Amniotic stem cell (primary cell): ENCODE data around the gene RAB3C.
"Not testable (repeated sequence)": the region's sequence is repeated elsewhere in the genome, so short reads cannot be mapped to it uniquely, and the experiment has no call there.

Experiments used
- DNase-seq: peaks from one replicate; lab custom pipeline; 2025; lab: John Stamatoyannopoulos, UW

Gene RAB3C, protein sequence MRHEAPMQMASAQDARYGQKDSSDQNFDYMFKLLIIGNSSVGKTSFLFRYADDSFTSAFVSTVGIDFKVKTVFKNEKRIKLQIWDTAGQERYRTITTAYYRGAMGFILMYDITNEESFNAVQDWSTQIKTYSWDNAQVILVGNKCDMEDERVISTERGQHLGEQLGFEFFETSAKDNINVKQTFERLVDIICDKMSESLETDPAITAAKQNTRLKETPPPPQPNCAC

DNA sequence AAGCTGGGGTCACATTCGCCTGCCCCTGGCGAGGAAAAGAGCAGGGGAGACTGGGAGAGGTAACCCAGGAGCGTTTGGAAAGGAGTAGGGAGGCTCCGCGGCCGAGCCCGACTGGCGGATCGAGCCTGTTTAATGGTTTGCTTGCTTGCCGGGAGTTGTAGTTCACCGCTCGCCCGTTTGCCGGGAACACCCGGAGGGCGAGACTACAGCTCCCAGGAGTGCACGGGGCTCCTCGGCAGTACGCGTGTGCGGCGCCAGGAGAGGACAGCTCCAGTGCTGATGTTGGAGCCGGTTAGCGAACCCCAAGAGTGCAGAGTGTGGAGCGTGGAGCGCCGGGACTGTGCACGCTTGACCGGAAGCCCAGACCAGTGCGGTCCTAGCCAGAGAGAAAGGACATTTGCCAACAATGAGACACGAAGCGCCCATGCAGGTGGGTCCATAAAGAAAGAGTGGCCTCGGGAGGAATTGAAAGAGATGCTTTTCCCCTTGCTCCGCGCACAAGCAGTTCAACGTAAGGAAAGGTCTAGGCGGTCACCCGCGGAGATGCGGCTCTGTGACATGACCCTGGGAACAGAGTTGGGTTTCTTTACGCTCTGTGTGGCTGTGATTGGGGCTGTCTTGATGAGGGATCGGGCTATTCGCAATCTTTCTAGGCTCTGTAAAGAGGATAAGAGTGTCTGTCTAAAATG, at the start of gene RAB3C:
Gene RAB3C (plus strand): TSS at position 273 of the 689 bp plus-strand sequence. CDS start 134 bp downstream, at position 407.
- DNase-seq, result peak; percentile 88

GRCh38 chr5:58541935-58542334, 40.9 kb upstream of the RAB3C start:
- DNase-seq, result not testable (repeated sequence)

DNA sequence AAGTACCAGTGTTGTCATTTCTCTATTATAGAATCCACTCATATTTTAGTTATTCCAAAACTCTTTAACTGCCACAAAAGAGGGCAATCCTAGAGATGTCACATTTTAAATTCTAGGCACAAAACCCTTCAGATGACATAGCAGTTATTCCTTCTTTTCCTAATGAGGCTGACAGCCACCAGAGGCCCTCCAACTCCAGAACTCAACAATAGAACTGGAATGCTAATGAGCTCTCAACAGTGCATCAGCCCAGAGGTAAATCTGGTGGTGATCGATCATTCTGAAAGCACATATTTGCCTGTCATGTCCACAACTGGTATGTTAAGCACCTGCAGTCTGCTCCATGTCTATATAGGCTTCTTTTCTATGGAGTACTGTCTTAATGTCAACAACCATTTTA, 40.2 kb upstream of the RAB3C start:
- no peak for DNase-seq

GRCh38 chr5:58543723-58544122, 39.2 kb upstream of the RAB3C start:
- no peak for DNase-seq

DNA sequence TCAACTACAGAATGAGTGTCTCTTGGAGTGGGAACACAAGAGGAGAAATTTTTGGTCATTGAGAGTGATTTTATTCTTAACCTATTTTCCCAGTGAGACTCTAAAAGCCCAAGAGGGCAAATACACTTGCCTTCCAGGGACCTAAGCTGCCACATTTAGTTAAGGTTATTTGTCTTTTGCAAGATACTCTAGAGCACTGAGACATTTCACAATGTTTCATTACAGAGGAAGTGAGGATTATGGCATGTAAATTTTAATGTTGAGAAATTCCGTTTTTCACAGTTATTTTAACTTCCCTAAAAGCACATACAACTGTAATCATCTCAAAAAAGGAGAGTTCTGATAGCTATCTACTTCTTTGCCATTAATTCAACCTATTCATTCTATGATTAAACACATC, 38.7 kb upstream of the RAB3C start:
- no peak for DNase-seq

GRCh38 chr5:58544926-58545325, 37.9 kb upstream of the RAB3C start:
- DNase-seq, result no peak

DNA sequence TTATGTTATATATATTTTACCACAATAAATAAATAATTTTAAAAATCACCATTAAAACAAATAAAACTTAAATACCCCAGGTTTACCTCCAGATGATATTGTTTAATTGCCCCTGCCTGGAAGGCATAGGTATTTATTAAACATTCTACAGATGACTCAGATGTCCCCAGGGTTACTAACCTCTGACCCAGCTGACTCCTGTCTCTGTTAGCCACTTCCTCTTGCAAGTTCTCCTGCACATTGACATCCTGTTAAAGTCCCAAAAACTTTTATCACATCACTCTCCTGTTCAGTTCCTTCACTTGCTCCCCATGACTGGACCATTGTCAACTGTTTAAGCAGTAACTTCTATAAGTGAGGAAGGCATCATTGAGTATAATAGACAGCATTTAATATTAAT, 37.0 kb upstream of the RAB3C start:
- DNase-seq, result no peak

DNA sequence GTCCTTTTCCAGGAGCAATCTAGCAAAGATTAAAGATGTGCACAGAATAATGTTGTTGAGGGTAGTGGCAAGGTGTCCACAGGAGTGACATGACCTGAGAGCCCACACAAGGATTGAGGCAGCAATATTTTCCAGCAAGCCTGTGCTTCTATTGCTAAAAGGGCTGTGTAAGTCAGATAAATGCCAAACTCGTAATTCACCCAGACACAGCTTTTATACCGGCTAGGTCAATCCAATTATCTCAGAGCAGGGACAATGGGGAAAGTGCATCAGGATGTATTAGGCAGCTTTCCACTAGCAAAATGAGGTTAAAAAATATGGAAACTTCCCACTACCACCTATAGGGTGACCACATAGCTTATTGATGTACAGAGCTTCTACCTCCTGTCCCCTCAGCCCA, 34.8 kb upstream of the RAB3C start:
- no peak for DNase-seq

GRCh38 chr5:58551492-58551891, 31.4 kb upstream of the RAB3C start:
- no peak for DNase-seq

DNA sequence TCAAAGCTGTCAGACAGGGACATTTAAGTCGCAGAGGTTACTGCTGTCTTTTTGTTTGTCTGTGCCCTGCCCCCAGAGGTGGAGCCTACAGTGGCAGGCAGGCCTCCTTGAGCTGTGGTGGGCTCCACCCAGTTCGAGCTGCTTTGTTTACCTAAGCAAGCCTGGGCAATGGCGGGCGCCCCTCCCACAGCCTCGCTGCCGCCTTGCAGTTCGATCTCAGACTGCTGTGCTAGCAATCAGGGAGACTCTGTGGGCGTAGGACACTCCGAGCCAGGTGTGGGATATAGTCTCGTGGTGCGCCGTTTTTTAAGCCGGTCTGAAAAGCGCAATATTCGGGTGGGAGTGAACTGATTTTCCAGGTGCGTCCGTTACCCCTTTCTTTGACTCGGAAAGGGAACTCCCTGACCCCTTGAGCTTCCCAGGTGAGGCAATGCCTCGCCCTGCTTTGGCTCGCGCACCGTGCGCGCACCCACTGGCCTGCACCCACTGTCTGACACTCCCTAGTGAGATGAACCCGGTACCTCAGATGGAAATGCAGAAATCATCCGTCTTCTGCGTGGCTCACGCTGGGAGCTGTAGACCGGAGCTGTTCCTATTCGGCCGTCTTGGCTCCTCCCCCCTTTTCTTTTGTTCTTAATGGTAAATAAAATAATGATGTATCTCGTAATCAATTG, 25.1 kb upstream of the RAB3C start:
- not testable (repeated sequence) for DNase-seq

DNA sequence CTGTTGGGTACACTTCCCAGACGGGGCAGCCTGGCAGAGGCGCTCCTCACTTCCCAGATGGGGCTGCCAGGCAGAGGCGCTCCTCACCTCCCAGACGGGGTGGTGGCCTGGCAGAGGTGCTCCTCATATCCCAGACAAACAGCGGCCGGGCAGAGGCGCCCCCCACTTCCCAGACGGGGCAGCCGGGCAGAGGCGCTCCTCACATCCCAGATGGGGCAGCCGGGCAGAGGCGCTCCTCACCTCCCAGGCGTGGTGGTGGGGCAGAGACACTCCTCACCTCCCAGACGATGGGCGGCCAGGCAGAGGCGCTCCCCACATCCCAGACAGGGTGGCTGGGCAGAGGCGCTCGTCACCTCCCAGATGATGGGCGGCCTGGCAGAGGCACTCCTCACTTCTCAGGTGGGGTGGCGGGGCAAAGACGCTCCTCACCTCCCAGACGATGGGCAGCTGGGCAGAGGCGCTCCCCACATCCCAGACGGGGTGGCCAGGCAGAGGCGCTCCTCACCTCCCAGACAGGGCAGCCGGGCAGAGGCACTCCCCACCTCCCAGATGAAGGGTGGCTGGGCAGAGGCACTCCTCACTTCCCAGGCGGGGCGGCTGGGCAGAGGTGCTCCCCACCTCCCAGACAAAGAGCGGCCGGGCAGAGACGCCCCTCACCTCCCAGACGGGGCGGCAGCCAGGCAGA, 19.7 kb upstream of the RAB3C start:
- DNase-seq, result not testable (repeated sequence)

- DNase-seq, result not testable (repeated sequence)
Measured at GRCh38 chr5:58564043-58564832, 18.6 kb upstream of the RAB3C start.

GRCh38 chr5:58565033-58565432, 17.8 kb upstream of the RAB3C start:
- DNase-seq, result no peak

GRCh38 chr5:58571501-58571900, 11.4 kb upstream of the RAB3C start:
- DNase-seq, result no peak

- DNase-seq, result not testable (repeated sequence)
Measured at GRCh38 chr5:58572973-58573372, 9.9 kb upstream of the RAB3C start.

- no peak for DNase-seq
Measured at GRCh38 chr5:58579781-58580180, 3.1 kb upstream of the RAB3C start.

DNA sequence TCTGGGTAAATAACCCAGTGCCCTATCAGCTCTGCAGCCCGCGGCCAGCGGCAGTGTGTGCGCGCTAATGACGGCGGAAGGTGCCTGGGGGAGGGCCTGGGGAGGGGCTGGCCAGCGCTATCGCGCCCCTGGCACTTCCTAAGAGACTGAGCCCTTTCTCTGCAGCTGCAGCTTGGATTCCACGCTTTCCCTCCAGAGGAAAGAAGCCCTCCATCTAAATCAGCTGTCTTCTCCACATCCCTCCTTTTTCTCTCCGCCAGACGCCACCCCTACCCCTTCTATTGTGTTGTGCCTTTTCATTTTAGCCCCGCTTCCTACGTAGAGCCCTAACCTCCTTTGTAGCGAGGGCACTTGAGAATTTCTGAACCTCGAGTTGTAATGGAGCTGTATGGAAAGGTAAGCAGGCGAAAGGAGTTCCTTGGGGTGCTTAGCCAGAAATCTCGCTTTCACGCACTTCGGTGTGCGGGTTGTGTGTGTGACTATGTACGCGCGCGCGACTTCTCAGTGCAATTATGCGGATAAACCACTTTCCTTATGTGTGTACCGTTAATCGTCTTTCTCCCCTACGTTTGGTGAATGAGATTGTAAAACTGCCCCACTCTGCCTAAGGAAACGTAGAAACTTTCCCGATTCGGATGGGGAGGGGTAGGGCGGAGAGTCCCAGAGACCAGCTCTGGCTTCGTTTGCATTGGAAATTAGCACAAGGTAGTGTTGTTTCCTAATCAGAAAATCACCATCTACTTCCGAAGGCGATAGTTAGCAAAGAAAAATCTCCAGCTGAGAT, 664 bp upstream of the RAB3C start:
- no peak for DNase-seq

GRCh38 chr5:58595952-58596351, 13.1 kb downstream of the RAB3C start:
- no peak for DNase-seq

DNA sequence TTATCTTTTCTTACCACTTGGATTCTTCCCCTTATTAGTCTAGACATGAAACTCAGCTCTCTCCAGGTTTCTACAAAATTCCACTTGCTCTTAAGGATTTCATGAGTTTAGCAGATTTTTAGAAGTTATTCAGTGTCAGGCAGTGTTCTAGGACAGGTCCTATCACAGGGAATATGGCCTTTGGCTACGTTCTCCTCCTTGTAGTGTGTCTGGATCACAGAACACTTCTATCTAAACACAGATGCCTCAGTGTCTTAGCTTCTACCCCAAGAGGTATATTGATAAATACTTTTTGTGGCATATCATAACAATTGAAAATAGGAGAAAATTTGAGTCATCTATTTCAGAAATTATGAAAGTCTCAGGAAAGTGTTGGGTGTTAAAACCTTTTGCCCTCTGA, 15.6 kb downstream of the RAB3C start:
- DNase-seq, result no peak

GRCh38 chr5:58599217-58599616, 16.3 kb downstream of the RAB3C start:
- no peak for DNase-seq

DNA sequence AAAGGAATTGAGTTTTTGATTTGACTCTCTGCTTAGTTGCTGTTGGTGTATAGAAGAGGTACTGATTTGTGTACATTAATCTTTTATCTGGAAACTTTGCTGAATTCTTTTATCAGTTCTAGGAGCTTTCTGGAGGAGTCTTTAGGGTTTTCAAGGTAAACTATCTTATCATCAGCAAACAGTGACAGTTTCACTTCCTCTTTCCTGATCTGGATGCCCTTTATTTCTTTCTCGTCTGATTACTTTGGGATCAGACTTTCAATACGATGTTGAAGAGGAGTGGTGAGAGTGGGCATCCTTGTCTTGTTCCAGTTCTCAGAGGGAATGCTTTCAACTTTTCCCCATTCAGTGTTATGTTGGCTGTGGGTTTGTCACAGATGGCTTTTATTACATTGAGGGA, 17.7 kb downstream of the RAB3C start:
- DNase-seq, result not testable (repeated sequence)
